ENCODE measurements around the gene CTF1.
"Not testable (repeated sequence)": the region's sequence is repeated elsewhere in the genome, so short reads cannot be mapped to it uniquely, and the experiment has no call there.

CTF1 gene

GRCh38 chr16:30896261-30896888 is at the start of gene CTF1:
TSS of gene CTF1 (plus strand) at chr16:30896614. CDS start at chr16:30896644, 30 bp downstream.
- peak within 1 kb of the TSS; percentile 94 for H3K27ac ChIP-seq
- no peak for TF ChIP-seq CTCF (IDR thresholded peaks at IDR 0.05)
- TF ChIP-seq ZFX (IDR thresholded peaks at IDR 0.05; ENCODE audit: borderline replicate concordance) = no peak

DNA sequence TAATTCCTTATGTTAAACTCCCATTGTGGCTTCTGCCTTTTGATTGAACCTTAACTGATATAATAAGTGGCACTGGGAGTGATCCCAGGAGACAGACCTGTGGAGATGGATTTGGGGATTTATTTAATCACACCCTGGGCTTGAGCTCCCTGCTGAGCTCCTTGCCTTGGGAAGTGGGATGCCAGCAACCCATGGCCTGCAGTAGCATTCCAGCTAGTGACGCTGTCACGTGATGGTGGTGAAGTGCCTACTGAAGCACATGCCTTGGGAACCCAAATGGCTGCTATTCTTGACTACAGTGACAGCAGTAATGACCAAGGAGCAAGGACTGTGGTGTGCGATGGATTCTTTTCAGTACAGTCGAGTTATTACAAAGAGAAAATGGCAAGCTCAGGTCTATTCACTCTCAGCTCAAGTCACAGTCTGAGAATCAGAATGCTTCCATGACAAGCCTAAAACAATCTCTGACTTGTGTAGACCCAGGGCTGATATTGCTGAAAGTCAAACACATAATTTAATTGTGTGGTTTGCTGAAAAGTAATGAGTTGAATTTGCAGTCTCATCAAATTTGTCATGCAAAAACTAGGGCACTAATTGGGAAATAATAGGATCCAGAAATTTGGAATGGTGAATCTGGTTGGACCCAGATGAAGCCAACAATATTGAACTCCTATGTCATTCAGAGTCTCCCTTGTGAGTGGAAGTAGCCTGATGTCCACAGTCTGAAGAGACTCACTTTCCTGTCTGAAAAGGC is 49.6 kb upstream of the CTF1 start:
- TF ChIP-seq ZFX (IDR thresholded peaks at IDR 0.05; ENCODE audit: borderline replicate concordance) = no peak
- TF ChIP-seq CTCF (IDR thresholded peaks at IDR 0.05) = no peak
- H3K27ac ChIP-seq = no peak overlapping the region

GRCh38 chr16:30850246-30850645 is 46.2 kb upstream of the CTF1 start:
- no peak overlapping the region for H3K27ac ChIP-seq
- TF ChIP-seq ZFX (IDR thresholded peaks at IDR 0.05; ENCODE audit: borderline replicate concordance) (no peak), CTCF (IDR thresholded peaks at IDR 0.05) (no peak)

DNA sequence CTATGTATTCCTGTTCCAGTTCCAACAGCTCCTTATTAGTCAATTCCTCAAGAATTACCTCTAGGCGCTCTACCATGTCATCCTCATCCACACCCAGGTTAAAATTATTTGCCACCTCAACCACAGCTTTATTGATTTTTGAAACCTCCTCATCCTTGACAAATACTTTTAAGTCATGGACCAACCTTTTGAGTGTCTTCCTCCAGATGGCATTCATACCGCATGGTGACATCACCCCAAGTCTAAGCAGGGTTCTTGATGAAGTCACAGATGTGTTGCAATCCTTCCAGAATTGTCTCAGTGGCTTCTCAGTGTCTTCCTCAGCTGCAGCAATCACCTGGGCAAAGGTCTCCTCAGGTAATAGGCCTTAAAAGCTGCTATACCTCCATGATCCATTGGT is 42.7 kb upstream of the CTF1 start:
- no peak for TF ChIP-seq ZFX (IDR thresholded peaks at IDR 0.05; ENCODE audit: borderline replicate concordance)
- TF ChIP-seq CTCF (IDR thresholded peaks at IDR 0.05) = no peak
- no peak overlapping the region for H3K27ac ChIP-seq

- H3K27ac ChIP-seq = peak overlapping the region; percentile 76
- TF ChIP-seq ZFX (IDR thresholded peaks at IDR 0.05; ENCODE audit: borderline replicate concordance) (no peak), CTCF (IDR thresholded peaks at IDR 0.05) (no peak)
Observed at GRCh38 chr16:30858111-30858495, 38.3 kb upstream of the CTF1 start.

- peak overlapping the region; percentile 76; the same call in 1 of the 2 replicates for H3K27ac ChIP-seq
- TF ChIP-seq ZFX (IDR thresholded peaks at IDR 0.05; ENCODE audit: borderline replicate concordance) (no peak), CTCF (IDR thresholded peaks at IDR 0.05) (no peak)
Observed at GRCh38 chr16:30858829-30859423, 37.5 kb upstream of the CTF1 start.

DNA sequence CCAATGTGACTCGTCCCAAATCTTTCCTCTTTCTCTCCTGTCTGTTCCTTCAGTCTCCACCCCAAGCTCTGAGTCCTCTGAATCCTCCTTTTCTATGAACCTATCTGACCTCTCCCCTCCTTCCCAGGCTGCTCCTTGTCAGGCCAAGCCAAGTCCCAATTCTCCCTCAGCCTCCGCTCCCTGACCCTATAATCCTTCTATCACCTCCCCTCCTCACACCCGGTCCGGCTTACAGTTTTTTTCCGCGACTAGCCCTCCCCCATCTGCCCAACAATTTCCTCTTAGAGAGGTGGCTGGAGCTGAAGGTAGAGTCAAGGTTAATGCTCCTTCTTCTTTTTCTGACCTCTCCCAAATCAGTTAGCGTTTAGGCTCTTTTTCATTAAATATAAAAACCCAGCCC is 35.7 kb upstream of the CTF1 start:
- not testable (repeated sequence) for H3K27ac ChIP-seq

GRCh38 chr16:30863178-30863577 is 33.2 kb upstream of the CTF1 start:
- not testable (repeated sequence) for H3K27ac ChIP-seq
